Stimulated activated naive CD4-positive, alpha-beta T cell (primary cell): ENCODE results near the gene ZFP3.
"Not testable (repeated sequence)": the region's sequence is repeated elsewhere in the genome, so short reads cannot be mapped to it uniquely, and the experiment has no call there.

Source experiments
- DNase-seq, 6 experiments: peaks; one replicate each; lab custom pipeline; 2025; lab: John Stamatoyannopoulos, UW

ZFP3 gene

GRCh38 chr17:5078106-5079028 is at the start of gene ZFP3:
TSS of gene ZFP3 (plus strand) at chr17:5078467. CDS start at chr17:5091505, 13,038 bp downstream.
- DNase-seq, result peak; percentile 48 to 86 (median 66)

- not testable (repeated sequence) for DNase-seq
Observed at GRCh38 chr17:5030168-5030567, 48.1 kb upstream of the ZFP3 start.

DNA sequence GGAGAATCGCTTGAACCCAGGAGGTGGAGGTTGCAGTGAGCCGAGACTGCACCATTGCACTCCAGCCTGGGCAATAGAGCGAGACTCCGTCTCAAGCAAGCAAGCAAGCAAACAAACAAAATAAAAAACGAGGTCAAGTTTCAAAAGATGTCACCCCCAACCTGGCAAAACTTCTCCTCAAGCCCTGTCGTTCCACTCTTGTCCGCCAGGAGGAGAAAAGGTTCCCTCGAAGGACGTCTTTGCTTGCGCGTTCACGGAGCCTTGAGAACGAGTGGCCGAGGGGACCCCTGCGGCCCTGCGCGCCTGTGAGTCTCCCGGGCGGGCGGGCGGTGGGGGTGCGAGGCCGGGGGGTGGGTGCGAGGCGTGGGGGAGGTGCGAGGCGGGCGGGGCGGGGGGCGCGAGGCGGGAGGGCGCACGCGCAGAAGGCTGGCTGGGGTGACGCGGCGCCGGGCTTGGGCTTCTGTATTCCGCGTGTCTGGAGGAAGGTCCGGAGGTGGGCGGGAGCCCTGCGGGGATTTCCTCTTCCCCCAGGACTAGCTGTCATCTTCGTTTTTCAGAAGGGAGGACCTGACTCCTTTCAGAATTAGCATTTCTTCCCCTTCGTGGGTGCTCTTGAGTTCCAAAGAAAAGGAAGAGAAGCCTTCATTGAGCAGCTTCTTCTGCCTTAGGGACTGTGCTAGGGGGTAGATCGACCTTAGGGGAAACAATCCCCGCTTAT is 46.7 kb upstream of the ZFP3 start:
- DNase-seq, result peak; percentile 66 to 85 (median 72)

GRCh38 chr17:5032865-5033264 is 45.4 kb upstream of the ZFP3 start:
- no peak for DNase-seq

- DNase-seq, result no peak
Observed at GRCh38 chr17:5033352-5034015, 44.8 kb upstream of the ZFP3 start.

DNA sequence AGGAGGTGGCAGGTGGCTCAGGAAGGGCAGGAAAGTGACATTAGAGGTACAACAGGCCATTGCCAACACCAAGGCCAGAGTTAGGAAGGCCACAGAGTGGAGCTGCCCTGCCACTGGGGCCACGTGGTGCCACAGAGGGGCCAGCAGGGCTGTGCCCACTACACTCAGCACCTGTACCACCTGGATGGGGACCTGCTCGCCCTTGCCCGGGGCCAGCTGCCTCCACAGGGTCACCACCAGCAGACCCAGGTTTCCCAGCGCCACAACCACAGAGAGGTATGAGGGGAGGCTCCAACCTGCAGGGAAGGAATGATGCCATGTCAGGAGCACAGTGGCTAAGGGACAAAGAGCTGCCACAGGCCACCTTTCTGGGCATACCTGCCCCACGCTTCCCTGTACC is 44.2 kb upstream of the ZFP3 start:
- no peak for DNase-seq

GRCh38 chr17:5034651-5035050 is 43.6 kb upstream of the ZFP3 start:
- no peak for DNase-seq

DNA sequence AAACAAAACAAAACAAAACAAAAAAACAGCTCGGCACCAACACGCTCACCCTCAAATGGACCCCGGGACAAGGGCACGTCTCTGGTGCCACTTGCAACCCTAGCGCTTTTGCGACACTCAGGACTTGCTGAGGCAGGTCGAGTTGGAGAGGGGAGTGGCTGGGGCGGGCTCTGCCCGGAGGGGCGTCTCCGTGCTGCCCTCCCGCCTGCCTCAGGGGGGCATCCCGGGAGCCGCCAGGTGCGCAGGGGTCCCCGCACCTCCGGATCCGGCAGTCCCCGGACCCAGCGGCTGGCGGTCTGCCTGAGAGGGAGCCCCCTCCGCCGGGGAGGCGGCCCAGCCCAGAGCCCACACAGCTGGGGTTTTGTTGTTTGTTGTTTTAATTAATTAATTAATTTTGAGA is 43.0 kb upstream of the ZFP3 start, which contains the start of gene SLC52A1:
Gene SLC52A1 (minus strand): TSS at position 112 of the 400 bp plus-strand sequence. CDS start 820 bp downstream, outside the sequence.
- no peak for DNase-seq

GRCh38 chr17:5042157-5043022 is 35.9 kb upstream of the ZFP3 start:
- DNase-seq, result peak in 3 of 6 experiments; percentile 26 to 50 (median 29)

DNA sequence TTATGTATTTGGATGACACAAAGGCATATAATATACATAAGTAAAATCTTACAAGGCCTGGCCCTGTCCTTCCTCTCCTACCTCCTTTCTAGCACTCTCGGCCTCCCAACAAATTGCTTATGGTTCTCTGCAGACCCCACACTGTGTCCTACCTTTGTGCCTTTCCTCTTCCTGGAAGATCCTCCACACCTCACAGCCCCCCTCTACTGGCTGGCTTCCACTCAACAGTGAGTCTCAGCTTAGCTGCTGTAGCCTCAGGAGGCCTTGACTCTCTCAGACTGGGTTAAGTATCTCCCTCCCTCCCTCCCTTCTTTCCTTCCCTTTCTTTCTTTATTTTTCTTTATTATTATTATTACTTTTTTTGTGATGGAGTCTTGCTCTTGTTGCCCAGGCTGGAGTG is 34.7 kb upstream of the ZFP3 start:
- no peak for DNase-seq

DNA sequence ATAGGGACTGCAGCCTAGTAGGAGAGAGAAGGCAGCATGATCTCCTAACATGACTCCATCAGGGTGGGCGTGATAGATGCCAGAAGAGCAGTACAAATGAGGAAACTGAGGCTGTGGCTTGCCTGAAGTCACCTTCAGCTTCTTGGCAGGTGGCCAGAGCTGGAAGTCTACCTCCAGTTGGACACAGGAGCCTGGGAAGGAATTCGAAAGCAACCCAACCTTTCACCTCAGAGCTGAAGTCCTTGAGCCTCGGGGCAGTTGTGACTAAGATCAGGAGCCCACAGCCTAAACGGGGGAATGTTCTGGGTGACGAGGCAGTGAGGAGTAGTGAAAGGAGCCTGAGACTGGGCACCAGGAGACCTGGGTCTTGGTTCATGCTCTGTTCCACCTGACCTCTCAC is 33.6 kb upstream of the ZFP3 start:
- DNase-seq, result no peak

DNA sequence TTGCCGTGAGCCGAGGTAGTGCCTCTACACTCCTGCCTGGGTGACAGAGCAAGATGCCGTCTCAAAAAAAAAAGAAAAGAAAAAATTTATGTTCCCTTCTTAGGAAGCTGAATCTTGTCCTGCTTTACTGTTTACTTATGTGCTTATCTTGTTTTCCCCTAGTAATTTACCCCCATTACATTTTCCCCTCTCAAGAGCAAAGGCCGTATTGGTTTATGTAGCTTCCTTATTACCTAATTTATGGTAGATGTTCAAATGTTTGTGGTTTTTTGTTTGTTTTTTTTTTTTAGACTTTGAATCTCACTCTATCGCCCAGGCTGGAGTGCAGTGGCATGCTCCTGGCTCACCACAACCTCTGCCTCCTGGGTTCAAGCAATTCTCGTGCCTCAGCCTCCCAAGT is 32.8 kb upstream of the ZFP3 start:
- peak in 1 of 6 experiments; percentile 10 for DNase-seq

- DNase-seq, result no peak
Observed at GRCh38 chr17:5047446-5047845, 30.8 kb upstream of the ZFP3 start.

DNA sequence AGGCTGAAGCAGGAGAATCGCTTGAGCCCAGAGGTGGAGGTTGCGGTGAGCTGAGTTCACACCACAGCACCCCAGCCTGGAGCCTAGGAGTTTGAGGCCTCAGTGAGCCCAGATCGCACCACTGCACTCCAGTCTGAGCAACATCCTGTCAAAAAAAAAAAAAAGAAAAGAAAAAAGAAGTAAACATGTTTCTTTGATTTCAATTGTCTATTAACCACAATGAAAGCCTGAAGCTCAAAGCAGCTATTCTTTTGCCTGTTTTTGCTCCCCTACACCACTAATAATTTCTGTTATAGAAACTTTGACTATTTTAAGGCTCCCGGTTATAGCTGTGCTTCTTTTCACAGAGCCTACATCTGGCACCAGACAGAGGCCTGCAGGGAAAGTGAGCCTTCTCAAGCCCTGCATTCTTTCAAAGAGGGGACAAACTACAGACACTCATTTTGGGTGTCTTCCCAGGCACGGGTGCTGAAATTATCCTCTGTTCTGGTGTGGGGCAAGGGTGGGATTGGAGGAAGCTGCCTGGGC is 28.9 kb upstream of the ZFP3 start:
- DNase-seq, result peak; percentile 37 to 85 (median 68)

- no peak for DNase-seq
Observed at GRCh38 chr17:5050278-5050677, 28.0 kb upstream of the ZFP3 start.

- no peak for DNase-seq
Observed at GRCh38 chr17:5055543-5055942, 22.7 kb upstream of the ZFP3 start.

DNA sequence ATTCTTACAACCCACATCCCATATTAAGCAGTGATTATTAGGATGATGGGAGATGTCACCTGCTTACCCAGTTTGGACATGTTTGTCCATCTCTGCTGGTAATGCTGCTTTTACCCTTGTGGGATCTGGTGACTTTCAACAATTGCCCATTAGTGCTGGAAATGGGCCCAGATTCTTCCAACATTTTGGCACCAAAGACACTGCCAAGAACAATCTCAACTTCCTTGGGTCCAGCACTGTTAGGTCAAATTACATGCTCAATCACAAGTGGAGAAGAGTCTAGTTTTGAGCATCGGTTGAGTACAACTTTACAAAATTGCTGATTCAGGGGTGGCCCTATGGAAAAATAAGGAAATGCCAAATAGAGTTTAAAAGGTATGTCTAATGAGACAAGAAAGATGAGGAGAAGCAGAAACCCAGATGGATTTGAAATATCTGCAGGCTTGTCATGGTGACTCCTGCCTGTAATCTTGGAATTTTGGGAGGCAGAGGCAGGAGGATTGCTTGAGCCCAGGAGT is 13.0 kb upstream of the ZFP3 start:
- DNase-seq, result no peak

DNA sequence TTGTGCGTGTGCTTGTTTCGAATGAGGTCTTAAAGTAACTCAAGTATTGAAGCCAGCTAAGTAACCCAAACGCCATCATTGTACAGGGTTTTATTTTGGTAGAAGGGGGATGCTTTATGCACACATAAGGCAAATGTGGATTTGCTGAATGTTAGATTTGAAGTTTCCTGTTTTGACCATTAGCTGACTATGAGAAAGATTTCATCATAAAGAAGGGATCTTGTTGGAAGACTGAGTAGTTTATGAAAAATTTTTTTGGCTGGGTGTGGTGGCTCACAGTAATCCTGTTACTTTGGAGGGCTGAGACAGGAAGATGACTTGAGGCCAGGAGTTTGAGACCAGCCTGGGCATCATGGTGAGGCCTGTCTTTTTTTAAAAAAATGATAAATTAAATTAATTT is 10.0 kb upstream of the ZFP3 start:
- DNase-seq, result no peak

- no peak for DNase-seq
Observed at GRCh38 chr17:5069724-5070123, 8.5 kb upstream of the ZFP3 start.

DNA sequence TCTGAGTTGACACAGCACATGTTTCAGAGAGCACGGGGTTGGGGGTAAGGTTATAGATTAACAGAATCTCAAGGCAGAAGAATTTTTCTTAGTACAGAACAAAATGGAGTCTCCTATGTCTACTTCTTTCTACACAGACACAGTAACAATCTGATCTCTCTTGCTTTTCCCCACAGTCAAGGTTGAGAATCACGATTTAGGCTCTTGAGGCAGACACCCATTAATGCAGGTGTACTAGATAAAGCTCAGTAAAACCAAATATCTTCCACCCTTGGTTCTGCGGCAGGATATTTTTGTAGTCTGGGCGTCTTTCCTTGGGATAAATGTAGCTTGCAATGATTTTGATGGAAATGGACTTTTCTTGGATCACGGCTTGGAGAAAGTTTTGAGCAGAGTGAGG is 2.8 kb upstream of the ZFP3 start:
- DNase-seq, result not testable (repeated sequence)

DNA sequence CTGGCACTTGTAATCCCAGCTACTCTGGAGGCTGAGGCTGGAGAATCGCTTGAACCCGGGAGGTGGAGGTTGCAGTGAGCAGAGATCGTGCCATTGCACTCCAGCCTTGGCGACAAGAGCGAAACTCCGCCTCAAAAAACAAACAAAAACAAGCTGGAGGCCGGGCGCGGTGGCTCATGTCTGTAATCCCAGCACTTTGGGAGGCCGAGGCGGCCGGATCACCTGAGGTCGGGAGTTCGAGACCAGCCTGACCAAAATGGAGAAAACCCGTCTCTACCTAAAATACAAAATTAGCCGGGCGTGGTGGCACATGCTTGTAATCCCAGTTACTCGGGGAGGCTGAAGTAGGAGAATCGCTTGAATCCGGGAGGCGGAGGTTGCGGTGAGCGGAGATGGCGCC is 992 bp upstream of the ZFP3 start:
- DNase-seq, result not testable (repeated sequence)
